ENCODE results near the gene JUN. TPM values are rescaled to one million over a fixed set of nuclear protein-coding genes. Genes with fewer than 3 reads are reported as not detected.

Gene JUN
- polyA plus RNA-seq, 1 donor (not counting 4 experiments of a cell fraction or from before 2014, with no cell fraction given) = 70.1 TPM

DNA sequence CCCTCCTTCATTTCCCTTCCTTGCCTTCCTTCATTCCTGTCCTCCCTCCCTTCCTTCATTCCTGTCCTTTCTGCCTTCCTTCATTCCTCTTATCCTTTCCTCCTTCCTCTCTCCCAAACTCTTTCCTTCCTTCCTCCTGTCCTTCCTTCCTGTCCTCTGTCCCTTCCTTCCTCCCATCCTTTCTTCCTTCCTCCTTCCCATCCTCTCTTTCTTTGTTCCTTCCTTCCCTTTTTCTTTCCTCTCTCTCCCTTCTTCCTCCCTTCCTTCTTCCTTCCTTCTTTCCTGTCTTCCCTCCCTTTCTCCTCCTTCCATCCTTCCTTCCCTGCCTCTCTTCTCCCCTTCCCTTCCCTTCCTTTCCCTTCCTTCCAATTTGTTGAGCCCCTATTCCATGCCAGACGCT, 15.8 kb upstream of the JUN start:
- FAIRE-seq (no peak), DNase-seq (ENCODE audit: low read depth, low spot score) (no peak)
- Histone ChIP-seq H3K9me3 (ENCODE audit: control insufficient read depth, low read depth, low read length) (no peaks in the 10 kb centered on the region), H4K20me1 (ENCODE audit: control insufficient read depth, extremely low read depth, insufficient read depth, low read length) (no peaks in the 10 kb centered on the region), H3K9ac (ENCODE audit: control insufficient read depth, extremely low read depth, insufficient read depth, low read length) (no peak overlapping the region), H3K27me3 (ENCODE audit: control insufficient read depth, extremely low read depth, insufficient read depth, low read length) (no peaks in the 10 kb centered on the region), H3K36me3 (ENCODE audit: control insufficient read depth in 2 of 2, extremely low read depth in 1 of 2, insufficient read depth in 2 of 2, low read length in 2 of 2) (no peaks in the 10 kb centered on the region), H3K4me2 (ENCODE audit: control insufficient read depth, extremely low read depth, insufficient read depth, low read depth, low read length) (no peak overlapping the region), H3K4me3 (ENCODE audit: control insufficient read depth in 2 of 3, extremely low read depth in 1 of 3, insufficient read depth in 2 of 3, low read depth in 1 of 3, low read length in 3 of 3) (no peak overlapping the region), H3K4me1 (ENCODE audit: control insufficient read depth, extremely low read depth, insufficient read depth, low read length) (peaks cover 4% of the 10 kb centered on the region), H2AFZ (ENCODE audit: control insufficient read depth, low read length) (no peak overlapping the region), H3K9me1 (ENCODE audit: control insufficient read depth, extremely low read depth, insufficient read depth, low read length) (no peaks in the 10 kb centered on the region), H3K79me2 (ENCODE audit: control insufficient read depth, insufficient read depth, low read length) (no peaks in the 10 kb centered on the region), H3K27ac (ENCODE audit: control insufficient read depth, insufficient read depth, low read length) (no peak overlapping the region)
- TF ChIP-seq, protein P1, sequence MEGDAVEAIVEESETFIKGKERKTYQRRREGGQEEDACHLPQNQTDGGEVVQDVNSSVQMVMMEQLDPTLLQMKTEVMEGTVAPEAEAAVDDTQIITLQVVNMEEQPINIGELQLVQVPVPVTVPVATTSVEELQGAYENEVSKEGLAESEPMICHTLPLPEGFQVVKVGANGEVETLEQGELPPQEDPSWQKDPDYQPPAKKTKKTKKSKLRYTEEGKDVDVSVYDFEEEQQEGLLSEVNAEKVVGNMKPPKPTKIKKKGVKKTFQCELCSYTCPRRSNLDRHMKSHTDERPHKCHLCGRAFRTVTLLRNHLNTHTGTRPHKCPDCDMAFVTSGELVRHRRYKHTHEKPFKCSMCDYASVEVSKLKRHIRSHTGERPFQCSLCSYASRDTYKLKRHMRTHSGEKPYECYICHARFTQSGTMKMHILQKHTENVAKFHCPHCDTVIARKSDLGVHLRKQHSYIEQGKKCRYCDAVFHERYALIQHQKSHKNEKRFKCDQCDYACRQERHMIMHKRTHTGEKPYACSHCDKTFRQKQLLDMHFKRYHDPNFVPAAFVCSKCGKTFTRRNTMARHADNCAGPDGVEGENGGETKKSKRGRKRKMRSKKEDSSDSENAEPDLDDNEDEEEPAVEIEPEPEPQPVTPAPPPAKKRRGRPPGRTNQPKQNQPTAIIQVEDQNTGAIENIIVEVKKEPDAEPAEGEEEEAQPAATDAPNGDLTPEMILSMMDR (optimal IDR thresholded peaks at IDR 0.05 in 1 of 3, IDR thresholded peaks at IDR 0.05 in 1 of 3, conservative IDR thresholded peaks at IDR 0.05 in 1 of 3; ENCODE audit: extremely low read depth in 1 of 3, insufficient read depth in 2 of 3, low read length in 3 of 3) = no peak
- TF ChIP-seq EZH2 (IDR thresholded peaks at IDR 0.05; ENCODE audit: low read length) = no peak
- dilution Hi-C loops (cut with MboI; ENCODE audit: extremely low pct_ligation_motif_present, low sequenced_read_pairs) = no loop called here

DNA sequence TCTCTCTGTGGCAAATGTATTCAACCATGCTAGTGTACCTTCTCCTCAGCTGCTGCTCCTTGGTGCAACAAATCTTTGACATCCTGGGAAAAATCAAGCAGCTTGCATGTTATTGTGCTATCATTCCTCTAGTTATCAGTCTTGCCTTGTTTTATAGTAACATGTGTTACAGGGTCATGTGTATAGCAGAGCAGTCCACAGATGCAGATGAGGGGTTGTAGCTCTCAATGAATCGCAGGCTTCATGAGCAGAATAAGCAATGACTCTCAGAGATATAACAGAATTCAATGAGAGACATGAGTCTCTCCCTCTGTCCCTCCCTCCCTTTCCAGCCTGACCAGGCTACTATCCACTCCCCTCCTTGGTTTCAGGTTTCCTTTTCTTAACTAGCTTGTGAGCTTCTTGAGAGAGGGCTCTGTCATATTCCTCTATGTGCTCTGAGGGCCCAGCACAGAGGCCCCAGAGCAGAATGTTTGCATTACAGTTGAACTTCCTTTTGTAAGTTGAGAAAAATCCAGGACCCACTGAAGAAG, 15.1 kb upstream of the JUN start:
- Histone ChIP-seq H4K20me1 (ENCODE audit: control insufficient read depth, extremely low read depth, insufficient read depth, low read length) (no peaks in the 10 kb centered on the region), H3K4me1 (ENCODE audit: control insufficient read depth, extremely low read depth, insufficient read depth, low read length) (peaks cover 8% of the 10 kb centered on the region), H3K4me3 (ENCODE audit: control insufficient read depth in 2 of 3, extremely low read depth in 1 of 3, insufficient read depth in 2 of 3, low read depth in 1 of 3, low read length in 3 of 3) (no peak overlapping the region), H2AFZ (ENCODE audit: control insufficient read depth, low read length) (no peak overlapping the region), H3K79me2 (ENCODE audit: control insufficient read depth, insufficient read depth, low read length) (no peaks in the 10 kb centered on the region), H3K27me3 (ENCODE audit: control insufficient read depth, extremely low read depth, insufficient read depth, low read length) (no peaks in the 10 kb centered on the region), H3K36me3 (ENCODE audit: control insufficient read depth in 2 of 2, extremely low read depth in 1 of 2, insufficient read depth in 2 of 2, low read length in 2 of 2) (no peaks in the 10 kb centered on the region), H3K9ac (ENCODE audit: control insufficient read depth, extremely low read depth, insufficient read depth, low read length) (no peak overlapping the region), H3K4me2 (ENCODE audit: control insufficient read depth, extremely low read depth, insufficient read depth, low read depth, low read length) (no peak overlapping the region), H3K9me3 (ENCODE audit: control insufficient read depth, low read depth, low read length) (no peaks in the 10 kb centered on the region), H3K27ac (ENCODE audit: control insufficient read depth, insufficient read depth, low read length) (no peak overlapping the region), H3K9me1 (ENCODE audit: control insufficient read depth, extremely low read depth, insufficient read depth, low read length) (no peaks in the 10 kb centered on the region)
- no peak for FAIRE-seq
- TF ChIP-seq, protein P1 (optimal IDR thresholded peaks at IDR 0.05 in 1 of 3, IDR thresholded peaks at IDR 0.05 in 1 of 3, conservative IDR thresholded peaks at IDR 0.05 in 1 of 3; ENCODE audit: extremely low read depth in 1 of 3, insufficient read depth in 2 of 3, low read length in 3 of 3) = no peak
- no peak for TF ChIP-seq EZH2 (IDR thresholded peaks at IDR 0.05; ENCODE audit: low read length)
- dilution Hi-C loops (cut with MboI; ENCODE audit: extremely low pct_ligation_motif_present, low sequenced_read_pairs) = no loop called here
- no peak for DNase-seq (ENCODE audit: low read depth, low spot score)
